Fibroblast of skin of right quadriceps (primary cell): ENCODE measurements around the gene TMEM125.
A peak's percentile ranks its signal among the peaks of the same experiment; 100 is the strongest.

Source experiments
- DNase-seq: peaks from one replicate; pipeline ENCODE4 v3.0.0-alpha.2; 2013

The TMEM125 gene

DNA sequence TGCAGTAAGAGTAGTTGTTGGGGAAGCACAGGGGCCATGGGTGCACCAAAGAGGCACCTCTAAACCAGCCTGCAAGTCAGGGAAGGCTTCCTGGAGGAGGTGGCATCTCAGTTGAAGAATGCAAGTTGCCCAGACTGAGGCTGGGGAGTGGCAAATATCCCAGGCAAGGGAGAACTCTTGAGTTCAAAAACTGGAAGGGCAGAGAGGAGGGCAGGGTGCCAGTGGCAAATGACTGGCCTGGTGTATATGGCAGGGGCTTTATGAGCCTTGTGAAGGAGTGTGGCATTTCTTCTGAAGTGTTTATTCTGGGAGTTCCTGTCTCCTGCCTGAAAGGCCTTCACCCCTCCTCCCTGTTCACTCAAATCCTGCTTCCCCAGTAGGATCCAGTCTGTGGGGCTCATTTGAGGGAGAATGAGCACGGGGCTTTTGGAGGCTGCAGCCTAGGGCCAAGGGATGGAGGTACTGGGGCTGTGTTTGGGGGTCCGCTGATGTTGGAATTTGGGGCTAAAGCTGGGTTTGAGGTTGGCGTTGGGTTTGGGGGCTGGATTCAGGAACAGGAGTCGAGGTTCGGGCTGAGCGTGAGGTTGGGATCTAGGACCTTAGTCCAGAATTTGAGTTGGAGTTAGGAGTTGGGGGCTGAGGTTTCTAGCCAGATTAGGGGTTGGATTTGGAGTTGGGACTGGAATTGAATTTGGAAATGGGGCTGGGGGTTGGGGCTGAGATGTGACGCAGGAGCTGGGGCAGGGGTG is at the start of gene TMEM125:
TMEM125 (plus strand) TSS at position 357 of the 749 bp plus-strand sequence. CDS start 2,740 bp downstream, outside the sequence.
- no peak for DNase-seq

DNA sequence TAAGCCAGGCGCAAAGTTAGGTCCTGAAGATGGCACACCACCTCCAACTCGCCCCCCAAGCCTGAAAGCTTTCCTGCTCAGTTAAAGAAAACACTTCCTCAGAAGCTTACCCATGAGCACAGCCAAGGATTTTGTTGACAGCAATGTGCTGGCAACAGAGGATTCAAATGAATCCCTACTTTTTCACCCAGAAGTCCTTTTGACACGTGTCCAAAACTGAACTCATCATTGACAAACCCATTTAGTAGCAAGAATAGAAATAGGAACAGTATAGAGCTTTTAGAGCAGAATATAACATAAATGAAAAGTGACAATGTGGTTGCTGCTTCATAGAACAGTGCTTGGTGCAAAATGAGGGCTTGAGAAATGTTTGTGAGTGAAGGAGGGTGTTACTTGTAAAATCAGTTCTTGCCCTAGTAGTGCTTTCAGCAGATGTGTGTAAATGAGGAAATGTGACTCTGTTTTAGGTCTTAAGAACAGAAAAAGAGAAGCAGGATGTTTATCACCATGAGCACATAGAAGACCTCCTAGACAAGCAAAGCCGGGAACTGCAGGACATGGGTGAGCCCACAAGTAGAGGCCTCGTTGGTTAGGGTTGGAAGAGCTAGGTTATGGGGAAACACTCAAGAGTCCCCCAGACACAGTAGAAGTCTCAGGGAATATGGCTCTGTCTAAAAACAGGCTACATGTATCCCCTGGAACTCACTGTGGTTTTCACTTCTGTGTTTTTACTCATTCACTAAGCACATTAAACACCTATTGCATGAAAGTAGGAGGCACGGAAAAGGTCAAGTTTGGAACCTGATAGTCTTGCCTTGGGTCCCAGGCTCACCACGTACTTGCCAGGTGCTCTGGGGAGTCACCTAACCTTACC is 48.6 kb upstream of the TMEM125 start:
- no peak for DNase-seq

DNA sequence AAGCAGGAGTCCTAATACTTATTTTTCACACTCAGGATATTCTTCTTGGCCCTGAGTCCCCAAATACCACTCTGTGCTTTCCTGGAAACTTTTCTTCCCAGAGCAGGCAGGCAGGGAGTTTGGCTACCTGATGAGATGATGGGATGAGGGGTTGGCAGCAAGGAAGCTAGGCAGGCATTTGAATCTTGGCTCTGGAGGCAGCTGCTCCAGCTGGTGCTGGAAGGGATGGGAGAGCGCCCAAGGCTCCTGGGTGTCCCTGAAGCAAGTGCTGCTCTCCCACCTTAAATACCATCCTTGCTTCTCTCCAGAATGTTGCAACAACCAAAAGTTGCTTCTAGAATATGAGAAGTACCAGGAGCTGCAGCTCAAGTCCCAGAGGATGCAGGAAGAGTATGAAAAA is 48.0 kb upstream of the TMEM125 start:
- no peak for DNase-seq

DNA sequence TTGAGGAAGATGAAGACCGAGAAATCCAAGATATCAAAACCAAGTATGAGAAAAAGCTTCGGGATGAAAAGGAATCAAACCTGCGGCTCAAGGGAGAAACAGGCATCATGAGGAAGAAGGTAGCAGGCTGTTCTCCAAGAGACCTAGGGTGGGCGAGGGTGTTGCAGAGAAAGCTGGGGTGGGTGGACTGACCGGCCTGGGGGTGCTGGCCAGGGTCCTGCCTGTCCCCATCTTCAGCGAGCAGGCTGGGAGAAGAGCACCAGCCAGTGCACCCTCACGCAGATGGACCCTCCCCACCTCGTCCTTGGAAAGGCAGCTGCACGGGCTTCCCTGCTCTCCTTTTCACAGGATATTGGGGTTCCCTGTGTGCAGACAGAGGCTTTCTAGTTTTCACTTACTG is 46.9 kb upstream of the TMEM125 start:
- no peak for DNase-seq

DNA sequence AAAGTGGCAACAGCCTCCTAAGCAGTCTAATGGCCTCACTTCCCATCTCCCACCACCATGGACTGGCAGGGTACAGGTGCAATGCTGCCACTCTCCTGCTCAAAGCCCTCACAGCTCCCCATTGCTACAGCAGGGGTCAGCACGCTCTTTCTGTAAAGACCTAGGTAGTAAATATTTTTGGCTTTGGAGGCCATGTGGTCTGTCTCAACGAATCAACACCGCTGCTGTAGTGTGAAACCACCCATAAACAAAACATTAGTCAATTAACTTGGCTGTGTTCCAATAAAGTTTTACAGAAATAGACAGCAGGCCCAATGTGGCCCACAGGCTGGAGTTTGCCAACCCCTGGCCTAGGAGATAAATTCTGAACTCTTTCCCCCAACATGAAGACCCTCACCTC is 44.6 kb upstream of the TMEM125 start:
- peak; percentile 36 for DNase-seq

DNA sequence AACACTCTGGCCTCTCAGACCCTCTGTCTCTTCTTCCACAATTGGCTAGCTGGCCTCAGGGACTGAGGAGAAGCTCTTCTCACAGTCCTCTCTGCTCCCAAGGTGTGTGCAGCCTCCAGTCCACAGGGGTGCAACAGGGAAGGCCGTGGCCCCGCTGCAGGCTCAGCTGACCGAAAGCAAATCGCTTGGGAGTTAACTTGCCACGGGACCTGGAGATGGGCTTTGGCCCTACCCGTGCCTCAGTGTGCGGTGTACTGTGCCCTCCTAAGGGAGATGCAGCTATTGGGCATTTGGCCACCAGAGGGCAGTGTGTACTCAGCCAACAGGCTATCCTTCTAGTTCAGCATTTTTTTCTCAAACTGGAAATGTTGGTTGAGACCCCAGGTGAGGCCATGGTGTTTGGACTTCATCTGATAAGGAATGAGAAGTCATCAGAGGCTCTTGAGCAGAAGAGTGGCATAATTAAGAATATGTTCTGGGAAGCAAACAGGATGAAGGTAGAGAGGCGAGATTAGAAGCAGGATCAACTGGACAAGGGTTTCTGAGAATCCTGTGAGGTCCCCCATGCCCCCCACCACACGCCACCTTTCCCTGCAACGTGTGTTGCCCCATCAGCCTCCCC is 42.5 kb upstream of the TMEM125 start:
- DNase-seq: peak; percentile 62

DNA sequence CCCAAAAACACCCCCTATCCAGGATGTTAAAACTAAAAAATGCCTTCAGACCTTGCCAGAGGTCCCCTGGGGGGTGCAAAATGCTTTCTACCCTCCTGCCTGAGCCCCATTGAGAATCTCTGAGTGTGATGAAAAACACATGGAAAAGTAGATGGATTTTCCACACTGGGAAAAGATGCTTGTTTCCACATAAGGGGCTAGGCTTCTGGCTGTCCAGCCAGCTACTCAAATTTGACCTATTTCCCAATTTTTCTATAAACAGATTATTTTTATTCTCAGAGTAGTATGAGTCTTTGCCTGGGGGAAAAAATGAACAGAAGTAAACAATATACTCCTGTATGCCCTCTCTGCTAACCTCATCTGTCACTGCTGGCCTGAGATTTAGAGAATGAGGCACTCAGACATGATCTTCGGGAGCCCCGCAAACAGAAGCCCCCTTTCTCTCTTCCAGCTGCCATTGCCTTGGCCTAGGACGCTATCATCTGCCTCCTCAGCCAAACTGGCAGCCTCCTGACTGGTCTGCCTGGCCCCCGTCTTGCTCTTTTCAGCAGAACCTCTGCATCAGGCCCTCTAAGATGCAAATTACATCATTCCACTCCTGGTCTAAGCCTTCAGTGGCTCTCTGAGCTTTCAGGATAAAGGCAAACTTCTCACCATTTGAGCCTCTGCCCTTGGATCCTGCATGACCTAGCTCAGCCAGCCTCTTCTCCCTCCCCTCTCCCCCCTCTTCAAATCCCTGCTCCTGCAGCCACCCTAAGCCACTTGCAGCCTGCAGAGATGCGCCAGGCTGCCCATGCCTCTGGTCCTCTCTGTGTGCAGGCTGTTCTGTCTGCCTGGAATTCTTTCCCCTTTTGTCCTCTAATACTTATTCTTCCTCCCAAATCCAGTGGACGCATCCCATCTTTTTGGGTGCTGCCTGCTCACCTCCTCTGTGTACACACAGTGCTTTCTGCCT is 39.7 kb upstream of the TMEM125 start:
- no peak for DNase-seq

DNA sequence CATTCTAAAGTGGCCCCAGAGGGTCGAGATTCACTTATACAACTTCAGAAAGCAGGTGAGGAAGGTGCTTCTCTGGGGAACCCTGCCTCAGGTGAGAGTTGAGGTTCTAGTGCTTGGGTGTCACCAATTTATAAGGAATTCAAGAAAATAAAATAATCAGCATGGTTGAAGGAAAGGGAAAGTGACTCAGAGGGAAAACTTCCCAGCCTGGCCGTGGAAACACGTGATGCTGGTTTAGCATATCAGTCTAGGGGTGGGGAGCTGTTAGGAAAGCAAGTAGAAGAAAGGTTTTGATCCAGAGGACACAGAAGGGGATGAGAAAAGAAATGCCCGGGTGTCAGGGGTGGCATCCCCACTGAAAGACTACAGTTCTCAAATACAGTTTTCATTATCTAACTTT is 37.7 kb upstream of the TMEM125 start:
- DNase-seq: peak; percentile 69

DNA sequence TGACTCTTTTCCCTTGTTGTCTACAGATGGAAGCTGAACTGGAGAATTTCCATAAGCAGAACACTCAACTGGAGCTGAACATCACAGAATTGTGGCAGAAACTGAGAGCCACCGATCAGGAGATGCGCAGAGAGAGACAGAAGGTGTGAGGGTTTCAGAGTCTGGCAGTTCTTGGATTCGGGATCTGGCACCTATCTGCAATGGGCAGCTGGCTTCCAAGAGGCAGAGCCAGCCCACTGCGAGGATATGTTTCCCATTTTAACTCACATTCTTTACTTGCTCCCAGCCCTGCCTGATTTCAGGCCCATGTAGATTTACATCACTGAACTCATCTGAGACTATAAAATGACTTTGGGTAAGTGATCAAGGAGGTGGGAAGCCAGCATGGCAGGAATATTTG is 37.3 kb upstream of the TMEM125 start:
- peak; percentile 13 for DNase-seq

DNA sequence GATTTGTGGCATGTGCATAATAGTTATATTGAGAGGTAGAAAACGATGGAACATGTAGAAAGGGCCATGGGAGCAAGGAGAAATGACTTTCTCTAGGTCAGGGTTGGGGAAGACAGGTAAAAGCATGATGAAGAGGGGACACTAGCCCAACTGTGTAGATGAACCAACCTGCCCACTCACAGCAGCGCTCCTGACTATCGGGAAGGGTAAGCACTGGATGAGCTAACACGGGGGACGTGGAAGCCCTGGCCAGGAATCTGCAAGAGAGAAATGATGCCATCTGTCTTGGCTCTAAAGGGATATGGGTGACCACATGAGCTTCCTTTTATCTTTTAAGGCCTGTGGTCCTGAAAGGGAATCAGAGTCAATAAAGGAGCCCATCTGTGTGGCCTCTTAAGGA is 36.2 kb upstream of the TMEM125 start:
- DNase-seq: no peak

DNA sequence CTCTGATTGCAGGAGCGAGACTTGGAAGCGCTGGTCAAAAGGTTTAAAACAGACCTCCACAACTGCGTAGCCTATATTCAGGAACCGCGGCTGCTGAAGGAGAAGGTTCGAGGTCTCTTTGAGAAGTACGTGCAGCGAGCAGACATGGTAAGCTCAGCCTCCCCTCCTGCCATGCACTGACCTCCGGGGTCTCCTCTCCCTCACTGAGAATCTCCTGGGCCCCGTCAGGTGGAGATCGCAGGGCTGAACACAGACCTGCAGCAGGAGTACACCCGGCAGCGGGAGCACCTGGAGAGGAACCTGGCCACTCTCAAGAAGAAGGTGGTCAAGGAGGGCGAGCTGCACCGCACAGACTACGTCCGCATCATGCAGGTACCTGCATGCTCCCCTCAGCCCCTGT is 35.5 kb upstream of the TMEM125 start:
- no peak for DNase-seq

DNA sequence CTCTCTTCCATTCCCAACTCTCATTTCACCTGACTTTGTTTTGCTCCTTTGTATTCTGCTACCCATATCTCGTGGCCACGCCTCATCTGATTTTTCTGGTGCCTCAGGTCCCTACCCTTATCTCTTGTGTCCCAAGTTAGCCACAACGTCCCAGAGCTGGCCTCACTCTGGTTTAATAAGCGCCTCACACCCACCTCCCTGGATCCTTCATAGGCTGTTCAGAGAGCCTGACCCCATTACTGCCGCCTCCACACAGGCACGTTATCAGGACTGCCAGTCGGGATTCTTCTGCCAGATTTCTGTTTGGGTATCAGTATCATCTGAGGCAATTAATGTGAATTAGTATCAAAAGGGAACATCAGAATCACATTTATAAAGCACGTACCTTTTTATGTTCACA is 34.7 kb upstream of the TMEM125 start:
- DNase-seq: no peak

DNA sequence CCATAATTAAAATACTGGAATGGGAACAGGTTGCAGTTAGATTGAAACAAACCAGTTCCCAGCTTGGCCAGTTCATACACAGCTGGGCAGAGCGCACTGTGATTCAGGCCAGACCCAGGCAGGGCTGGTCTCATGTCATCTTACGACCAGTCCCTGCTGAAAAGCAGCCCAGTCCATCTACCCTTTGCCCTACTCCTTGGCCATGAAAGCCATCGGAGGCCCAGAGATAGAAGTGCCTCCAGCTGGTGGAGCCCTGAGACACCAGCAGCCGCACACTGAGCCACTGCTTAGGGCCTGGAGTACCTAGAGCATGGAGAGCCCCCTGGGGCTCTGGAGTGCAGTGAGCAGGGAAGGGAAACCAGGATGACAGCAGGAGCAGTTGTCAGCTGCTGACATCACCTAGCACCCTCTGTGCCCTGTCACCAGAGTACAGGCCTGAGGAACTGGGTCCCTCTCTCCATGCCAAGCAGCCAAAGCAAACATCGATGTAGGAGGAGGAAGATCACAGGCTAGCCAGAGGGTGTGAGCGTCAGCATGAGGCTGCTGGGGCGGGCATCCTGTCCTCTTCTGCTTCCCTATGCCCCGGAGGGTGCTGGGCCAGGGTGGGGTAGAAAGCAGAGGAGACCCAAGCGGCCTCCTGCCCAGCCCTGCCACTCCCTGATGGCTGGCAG is 34.2 kb upstream of the TMEM125 start:
- no peak for DNase-seq

DNA sequence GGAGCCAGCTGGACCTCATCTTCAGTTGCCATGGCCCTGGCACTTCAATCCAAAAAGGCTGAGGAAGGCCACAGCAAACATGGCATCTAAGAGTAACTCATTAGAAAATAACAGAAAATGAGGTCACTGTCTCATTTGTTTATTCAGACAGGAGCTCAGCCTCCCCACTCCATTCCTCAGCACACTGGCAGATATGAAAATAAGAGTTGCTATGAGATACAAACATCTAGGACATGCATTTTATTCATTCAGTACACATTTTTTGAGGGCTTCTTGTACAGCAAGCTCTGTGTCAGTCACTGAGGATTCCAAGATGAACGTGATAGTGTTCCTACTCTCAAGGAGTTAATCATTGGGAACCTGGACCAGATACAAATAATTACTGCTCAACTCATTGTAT is 32.7 kb upstream of the TMEM125 start:
- no peak for DNase-seq

DNA sequence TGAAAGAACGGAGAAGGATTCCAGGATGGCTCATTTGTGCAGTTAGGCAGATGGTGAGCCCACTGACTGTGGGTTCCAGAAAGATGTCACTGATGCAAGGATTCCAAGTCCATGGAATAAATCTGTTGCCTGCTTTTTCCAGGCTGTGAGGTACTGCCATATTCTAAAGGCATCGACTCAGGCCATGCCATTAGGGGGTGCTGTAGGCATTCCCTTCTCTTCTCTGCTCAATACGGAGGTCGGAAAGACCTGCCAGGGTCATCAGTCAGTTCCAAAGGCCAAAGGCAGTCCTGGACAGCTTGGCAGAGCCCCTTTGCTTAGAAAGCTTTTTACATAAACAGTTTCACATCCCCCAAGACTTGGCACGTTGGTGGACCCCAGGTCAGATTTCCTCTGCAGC is 31.7 kb upstream of the TMEM125 start:
- DNase-seq: peak; percentile 47

DNA sequence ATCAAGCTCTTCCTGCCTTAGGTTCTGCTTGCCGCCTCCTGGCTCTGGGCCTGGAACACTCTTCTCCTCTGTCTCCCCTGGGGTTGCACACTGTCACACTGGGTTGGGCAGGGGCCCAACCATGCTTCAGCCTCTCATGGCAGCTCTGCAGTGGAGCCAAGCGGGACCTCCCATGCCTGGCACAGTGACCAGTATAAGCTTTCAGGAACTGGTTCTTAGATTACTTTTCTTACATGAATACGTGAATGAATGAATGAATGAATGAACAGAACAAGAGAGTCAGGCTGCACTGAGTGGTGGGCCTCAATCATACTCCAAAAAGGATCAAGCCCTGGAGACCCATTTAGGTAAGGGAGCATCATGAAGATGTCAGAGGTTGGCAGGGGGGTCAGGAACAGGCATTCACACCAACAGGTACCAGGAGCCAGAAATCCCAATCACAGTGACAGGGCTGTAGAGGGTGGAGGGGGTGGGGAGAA is 30.8 kb upstream of the TMEM125 start:
- DNase-seq: no peak

DNA sequence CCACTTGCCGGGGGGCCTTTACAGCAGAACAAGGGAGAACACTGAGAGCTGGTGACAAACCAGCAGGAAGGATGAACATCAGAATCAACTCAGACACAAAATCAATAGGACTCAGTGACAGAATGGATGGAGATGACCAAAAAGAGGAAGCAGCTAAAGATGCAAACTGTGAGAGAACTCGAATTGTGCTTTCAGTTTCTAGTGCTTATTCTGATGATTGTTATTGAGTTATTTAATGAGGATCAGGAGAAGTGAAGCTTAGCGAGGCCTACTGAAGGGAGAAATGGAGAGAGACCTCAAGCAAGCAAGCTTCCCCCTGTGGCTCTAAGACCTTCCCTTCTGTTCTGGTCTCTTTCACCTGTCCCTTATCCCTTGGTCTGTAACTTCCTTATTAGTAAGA is 30.3 kb upstream of the TMEM125 start:
- no peak for DNase-seq

DNA sequence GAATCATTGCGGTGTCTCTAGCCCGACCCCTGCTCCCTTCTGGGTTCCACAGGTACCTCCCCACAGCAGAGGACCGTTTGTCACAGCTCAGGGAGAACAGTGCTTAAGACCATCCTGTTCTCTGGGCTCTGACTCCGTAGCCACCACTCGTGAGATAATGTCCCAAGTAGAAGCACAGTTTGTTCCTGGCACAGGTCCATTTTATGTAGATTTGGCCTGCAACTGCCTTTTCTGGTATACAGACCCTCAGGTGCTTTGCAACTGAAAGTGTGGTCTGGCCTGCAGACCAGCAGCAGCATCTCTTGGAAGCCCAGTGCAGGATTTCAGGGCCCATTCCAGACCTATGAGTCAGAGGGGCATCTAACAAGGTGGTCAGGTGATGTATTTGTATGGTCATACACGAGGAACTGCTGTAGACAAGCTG is 28.4 kb upstream of the TMEM125 start:
- peak; percentile 12 for DNase-seq

DNA sequence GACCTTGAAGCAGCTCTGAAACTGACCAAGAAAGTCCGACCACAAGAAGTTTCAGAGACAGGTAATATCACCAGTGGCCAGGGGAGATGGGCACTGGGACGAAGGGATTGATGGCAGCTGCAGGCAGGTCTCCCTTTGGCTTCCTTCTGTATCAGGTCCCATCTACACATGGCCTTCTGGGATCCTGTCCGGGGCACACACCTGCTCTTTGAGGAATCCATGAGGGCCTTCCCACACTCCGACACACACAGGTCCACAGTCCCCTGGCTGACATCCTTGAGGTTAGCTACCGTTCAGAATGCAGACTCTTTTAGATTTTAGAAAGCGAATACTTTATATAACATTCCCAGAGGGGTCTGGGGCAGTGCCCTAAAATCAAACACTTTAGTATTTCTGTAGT is 26.5 kb upstream of the TMEM125 start:
- DNase-seq: no peak

DNA sequence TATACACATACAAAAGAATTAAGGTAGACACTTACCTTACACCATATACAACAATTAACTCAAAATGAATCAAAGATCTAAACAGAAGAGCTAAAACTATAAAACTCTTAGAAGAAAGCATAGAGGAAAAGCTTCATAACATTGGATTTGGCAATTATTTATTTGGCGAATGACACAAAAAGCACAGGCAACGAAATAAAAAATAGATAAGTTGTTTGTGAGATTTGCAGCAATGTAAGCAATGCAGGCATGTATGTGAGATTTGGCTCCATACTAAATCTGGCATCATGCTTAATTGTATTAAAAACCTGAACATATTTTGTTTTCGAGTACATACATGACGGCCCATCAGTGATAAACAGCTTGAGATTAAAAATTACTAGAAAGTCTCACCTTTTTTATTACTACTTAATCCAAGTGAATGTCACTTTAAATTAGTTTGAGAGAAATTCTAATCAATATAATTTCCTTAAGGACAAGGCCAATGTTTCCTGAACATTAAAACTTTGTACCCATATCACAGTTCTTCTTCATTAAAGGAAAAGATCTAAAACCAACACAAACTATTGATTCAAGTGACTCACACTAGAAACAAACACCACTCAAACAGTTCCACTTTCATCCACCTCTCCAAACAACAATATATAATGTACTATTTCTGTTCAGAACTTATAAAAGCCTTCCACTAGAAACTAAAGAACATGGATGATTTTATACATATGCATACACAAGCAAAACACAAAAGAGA is 23.1 kb upstream of the TMEM125 start:
- no peak for DNase-seq
